ENCODE results near the gene ADAMTS2.

Gene ADAMTS2

DNA sequence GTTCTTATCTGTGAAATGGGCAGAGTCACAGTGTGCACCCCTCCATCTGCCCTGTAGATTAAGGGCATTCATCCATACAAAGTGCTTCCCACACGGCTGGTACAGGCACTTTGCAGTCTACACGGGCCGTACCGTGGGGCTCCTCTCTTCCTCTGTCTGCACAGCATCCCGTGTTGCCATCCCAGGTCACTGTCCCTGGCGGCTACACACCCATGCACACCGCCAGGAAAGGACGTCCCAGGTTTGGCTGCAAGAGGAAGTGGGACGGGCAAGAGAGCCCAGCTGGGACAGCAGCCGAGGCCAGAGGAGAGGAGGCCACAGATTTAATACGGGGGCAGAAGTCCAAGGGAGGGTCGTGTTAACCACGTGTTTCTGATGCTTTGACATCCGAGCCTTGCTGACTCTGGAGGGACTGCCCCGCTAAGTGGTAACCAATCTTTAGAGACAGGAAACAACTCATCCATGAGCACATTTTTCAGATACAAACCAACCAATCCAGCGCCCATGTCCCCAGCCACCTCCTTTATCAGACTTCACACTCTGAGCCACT lies 165.1 kb downstream of the ADAMTS2 start:
- no peak for DNase-seq (ENCODE audit: low read depth, low spot score)

DNA sequence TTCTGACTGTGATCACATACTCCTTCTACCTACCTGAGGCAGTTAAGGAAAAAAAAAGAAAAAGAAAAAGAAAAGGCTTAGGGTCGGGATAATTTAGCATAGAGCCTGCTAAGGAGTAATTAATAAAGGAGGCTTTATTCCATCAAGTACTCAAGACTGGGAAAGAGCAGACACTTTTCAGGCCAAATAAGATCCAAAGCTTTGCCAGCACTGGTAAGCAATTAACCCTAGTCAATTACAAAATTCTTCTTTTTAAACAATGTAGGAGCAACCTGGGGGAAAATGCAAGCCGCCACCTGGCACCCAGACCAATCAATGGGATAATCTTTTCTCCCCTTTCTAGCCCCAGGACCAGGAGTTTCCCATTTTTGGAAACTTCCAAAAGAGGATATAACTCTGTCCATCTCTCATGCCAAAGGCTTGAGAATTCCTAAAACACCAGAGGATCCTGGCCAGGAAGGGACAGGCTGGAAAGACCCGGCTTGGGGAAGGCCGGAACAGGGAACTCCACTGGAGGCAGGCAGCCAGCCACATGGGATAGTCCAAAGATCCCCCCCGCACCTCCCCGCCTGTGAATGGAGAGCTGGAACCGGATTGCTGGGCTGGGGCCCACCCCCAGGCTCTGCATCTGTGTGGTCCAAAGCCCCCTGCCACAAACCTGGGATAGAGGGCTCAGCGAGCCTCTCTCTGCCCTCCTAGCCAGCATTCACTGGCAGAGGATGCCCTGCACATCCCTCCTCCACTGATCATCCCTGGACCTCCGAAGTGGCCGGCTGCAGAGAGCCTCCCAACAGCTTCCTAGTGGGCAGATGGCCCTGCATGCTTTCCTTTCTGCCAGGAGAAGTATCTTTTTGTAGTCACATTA lies 167.3 kb downstream of the ADAMTS2 start:
- DNase-seq (ENCODE audit: low read depth, low spot score), result no peak

DNA sequence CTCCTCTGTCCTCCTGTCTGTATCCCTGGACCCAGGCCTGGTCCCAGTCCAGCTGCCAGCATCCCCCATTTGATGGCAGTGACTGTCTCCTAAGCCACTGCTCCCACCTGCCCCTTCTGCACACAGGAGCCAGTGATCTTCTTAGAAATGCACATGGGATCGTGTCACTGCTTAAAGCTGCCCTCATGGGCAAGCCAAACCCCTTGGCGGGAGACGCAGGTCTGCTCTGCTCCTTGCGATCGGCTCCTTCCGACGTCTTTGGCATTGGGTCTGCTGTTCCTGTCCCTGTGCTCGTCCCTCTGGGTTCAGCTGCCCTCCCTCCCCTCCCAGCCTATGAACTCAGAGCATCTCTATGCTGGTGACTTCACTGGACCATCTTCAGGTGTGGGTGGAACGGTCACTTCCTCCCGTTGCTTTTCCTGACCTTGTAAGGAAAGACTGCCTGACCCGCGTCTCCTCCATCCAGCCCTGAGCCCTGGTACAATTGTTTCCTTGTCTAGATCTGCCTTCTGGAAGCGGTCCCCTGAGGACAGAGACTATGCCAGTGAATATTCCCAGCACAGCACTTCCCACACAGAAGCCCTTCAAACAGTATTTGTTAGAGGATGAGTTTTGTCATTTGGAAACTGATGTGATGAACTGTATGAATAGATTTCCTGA lies 168.6 kb downstream of the ADAMTS2 start:
- DNase-seq (ENCODE audit: low read depth, low spot score), result no peak

- DNase-seq (ENCODE audit: low read depth, low spot score), result no peak
Measured at GRCh38 chr5:179176166-179176565, 169.1 kb downstream of the ADAMTS2 start.

GRCh38 chr5:179171816-179172745 lies 173.2 kb downstream of the ADAMTS2 start:
- no peak for DNase-seq (ENCODE audit: low read depth, low spot score)

GRCh38 chr5:179171251-179171815 lies 173.9 kb downstream of the ADAMTS2 start:
- no peak for DNase-seq (ENCODE audit: low read depth, low spot score)

DNA sequence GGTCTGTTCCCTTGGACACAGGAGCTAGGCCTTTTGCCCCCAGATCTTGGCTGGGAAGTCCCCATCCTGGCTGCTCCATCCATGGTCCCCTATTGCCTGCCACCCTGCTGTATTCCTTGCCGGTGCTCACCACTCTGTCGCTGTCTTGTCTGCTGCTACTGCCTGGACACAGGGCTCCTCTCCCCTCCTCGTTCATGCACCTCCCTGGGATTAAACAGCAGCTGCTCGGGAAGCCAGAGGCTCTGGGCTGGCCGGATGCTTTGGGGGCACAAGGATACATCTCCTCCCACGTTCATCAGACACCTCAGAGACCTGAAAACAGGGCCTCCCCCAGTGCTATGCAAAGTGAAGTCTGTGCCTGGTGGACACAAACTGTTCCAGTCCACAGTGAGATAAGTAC lies 174.7 kb downstream of the ADAMTS2 start:
- no peak for DNase-seq (ENCODE audit: low read depth, low spot score)

DNA sequence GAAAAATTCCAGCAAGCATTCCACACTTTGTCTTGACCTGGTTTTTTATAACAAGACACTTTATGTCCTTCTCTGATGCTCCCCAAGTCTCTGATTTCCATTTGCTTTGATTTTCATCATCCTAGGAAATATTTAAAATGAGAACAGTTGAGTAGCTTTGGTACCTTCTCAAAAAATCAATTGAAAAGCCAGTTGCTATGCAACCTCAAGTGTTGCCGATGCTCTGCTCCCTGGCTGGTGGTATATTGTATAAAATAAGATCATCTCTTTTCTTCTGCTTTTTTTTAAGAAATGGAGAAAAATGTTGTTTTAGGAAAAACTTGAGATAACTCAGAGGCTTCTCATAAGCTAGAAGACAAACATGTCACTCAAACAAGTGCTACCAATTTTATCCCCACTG lies 175.4 kb downstream of the ADAMTS2 start:
- no peak for DNase-seq (ENCODE audit: low read depth, low spot score)

DNA sequence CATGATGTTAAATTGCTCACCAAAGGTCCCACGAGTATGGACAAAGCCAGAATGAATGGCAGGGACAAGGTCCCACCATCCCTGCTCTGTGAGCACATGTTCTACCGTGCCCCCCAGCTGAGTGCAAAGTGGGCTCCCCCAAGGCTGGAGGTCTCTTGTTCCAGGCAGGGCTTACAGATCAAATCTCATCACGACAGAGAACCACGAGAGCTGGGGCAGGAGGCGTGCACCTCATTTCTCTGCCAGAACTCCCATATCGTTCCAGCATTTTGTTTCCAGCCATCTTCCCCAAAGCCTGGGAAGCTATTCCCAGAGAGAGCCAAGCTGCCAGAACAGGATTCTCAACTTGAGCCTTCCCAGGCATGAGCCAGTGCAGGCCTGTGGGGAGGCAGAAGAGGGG lies 176.6 kb downstream of the ADAMTS2 start:
- no peak for DNase-seq (ENCODE audit: low read depth, low spot score)

DNA sequence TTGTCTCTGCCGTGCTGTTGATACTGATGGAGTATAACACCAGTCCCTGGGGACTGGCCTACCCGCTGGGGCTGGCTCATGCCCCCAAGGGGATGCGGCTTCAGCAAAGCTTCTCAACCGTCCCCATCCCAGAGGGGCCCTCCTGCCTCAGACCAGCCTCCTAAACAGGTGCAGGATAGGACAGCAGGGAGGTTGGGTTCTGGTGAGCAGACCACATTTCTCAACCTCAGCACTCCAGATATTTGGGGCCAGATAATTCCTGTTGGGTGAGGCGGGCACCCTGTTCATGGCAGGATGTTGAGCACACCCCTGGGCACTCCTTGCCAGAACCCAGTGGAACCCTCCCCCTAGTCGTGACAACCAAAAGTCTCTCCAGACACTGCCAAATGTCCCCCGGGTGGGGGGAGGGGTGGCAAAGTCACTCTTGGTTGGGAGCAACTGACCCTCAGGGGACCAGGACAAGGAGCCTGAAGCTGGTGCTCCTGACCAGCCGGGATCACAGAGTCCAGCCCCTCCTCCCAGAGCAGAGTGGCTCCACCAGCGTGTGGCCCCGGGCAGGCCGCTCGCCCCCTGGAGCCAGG lies 177.3 kb downstream of the ADAMTS2 start:
- no peak for DNase-seq (ENCODE audit: low read depth, low spot score)

DNA sequence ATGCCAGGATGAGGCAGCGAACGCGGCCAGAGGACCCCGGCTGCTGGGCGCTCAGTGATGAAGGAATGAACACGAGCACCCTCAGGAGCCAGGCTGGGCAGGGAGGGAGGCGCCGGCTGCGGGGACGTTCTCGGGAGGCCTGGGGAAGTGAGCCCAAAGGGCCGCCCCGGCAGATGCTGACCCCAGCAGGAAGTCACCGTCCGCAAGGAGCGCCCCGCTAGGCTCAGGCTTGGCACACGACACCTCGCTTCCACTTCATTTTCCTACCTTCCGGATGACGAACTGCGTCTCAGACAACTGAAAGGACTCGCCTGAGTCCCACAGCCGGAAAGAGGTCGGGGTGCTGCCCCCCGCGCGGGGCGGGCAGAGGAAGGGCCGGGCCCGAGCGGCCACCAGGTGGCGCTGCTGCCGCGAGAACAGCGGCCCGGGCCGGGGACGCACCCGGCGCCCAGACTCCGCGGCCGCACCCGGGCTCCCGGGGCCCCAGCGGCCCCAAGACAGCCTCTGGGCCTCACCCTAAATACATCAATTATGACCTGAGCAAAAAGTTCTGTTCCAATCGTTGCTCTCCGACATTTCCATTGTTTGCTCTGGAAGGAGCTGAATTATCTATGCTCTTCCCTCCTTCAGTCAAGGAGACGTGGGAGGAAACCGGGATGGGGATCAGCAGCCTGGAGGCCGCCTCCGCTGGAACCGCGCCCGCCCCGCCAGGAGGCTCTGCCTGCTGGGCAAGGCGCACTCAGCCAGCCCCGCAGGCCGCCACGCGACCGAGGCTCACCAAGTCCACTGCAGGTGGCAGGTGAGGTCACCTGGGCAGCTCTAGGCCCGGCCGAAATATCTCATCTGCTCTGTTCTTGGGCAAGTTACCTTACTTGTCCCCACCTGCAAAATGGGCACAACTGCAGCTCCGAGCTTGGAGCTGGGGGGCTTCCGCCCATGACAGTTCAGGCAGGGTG lies 178.1 kb downstream of the ADAMTS2 start:
- DNase-seq (ENCODE audit: low read depth, low spot score), result no peak

DNA sequence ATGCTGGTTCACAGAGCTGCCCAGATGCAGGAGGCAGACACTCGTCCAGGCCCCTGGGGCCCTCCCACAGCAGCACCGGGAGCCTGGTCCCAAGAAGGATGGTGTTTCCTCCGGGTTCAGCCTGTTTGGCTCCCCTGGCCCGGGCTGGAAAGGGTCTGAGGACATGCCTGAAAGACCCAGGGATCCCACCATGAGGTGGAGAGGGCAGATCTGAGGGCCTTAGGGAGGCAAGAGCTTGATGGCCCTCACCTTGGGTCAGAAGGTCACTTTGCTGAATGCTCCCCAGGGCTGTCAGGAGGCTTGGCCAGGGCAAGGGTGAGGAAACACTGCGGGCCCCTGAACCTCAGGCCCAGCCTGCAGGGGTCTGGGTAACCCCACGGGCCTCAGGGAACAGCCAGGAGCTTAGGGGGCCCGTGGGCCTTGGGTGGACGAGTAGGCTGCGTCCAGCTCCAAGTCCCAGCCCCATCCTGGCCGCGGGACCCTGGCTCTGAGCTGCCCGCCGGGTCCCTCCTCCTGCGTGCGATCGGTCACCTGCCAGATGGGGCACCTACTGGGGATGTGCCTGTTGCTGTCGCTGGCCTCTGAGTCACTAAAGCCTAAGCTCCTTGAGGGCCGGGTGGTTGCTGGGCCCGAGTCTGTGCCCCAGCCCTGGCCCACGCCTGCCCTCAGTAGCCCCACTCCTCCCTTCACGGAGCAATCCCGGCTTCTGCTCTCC lies 178.9 kb downstream of the ADAMTS2 start:
- no peak for DNase-seq (ENCODE audit: low read depth, low spot score)

GRCh38 chr5:179165421-179166170 lies 179.7 kb downstream of the ADAMTS2 start:
- no peak for DNase-seq (ENCODE audit: low read depth, low spot score)

- DNase-seq (ENCODE audit: low read depth, low spot score), result no peak
Measured at GRCh38 chr5:179164331-179165311, 180.6 kb downstream of the ADAMTS2 start.

GRCh38 chr5:179163236-179164155 lies 181.8 kb downstream of the ADAMTS2 start:
- no peak for DNase-seq (ENCODE audit: low read depth, low spot score)

Measured in smooth muscle cell of the brain vasculature (primary cell).